ENCODE measurements around the gene RNF14. TPM values are rescaled to one million over a fixed set of nuclear protein-coding genes. Genes with fewer than 3 reads are reported as not detected.

Gene RNF14
- total RNA-seq, 1 experiment from 2014 or later, result 20.1 TPM

- H3K9me3 ChIP-seq (ENCODE audit: control insufficient read depth, low read depth, low read length), result no peaks in the 10 kb centered on the region
- no peak overlapping the region for H4K8ac ChIP-seq (replicated peaks; ENCODE audit: insufficient read length, low read depth, low read length)
- no peaks in the 10 kb centered on the region for H3K23me2 ChIP-seq (ENCODE audit: insufficient read length, low read depth, low read length, poor library complexity, severe bottlenecking)
- no peak overlapping the region for H2AFZ ChIP-seq (ENCODE audit: low read length)
- H2BK12ac ChIP-seq (ENCODE audit: insufficient read length, low read depth, low read length), result no peak overlapping the region
- H3K4me2 ChIP-seq (ENCODE audit: insufficient read depth, insufficient read length, low read length), result no peak overlapping the region
- H3K79me2 ChIP-seq (ENCODE audit: insufficient read depth, low read length), result no peaks in the 10 kb centered on the region
- no peak overlapping the region for H2AK5ac ChIP-seq (ENCODE audit: insufficient read length, low read length)
- Mint-ChIP-seq H3K27ac (no peak overlapping the region), H3K4me1 (peaks cover 19 to 26% of the 10 kb centered on the region in 2 experiments), H3K9me3 (no peaks in the 10 kb centered on the region; a peak in 1 of 5 replicates), H3K4me3 (no peak overlapping the region; a peak in 1 of 5 replicates), H3K27me3 (ENCODE audit: low read depth) (peaks cover 10% of the 10 kb centered on the region), H3K36me3 (ENCODE audit: insufficient read depth in 1 of 3, low read depth in 3 of 3) (no peaks in the 10 kb centered on the region)
- no peak overlapping the region for H2BK5ac ChIP-seq (ENCODE audit: insufficient read length, low read length)
- no peak overlapping the region for H3K56ac ChIP-seq (ENCODE audit: insufficient read length, low read depth, low read length)
- no peak for TF ChIP-seq CTCF (conservative IDR thresholded peaks at IDR 0.05)
- no peak overlapping the region for H2BK15ac ChIP-seq (ENCODE audit: low read depth, low read length)
- no peak overlapping the region for H4K91ac ChIP-seq (ENCODE audit: insufficient read length, low read depth, low read length)
- no peaks in the 10 kb centered on the region; the same call in 1 of the 2 replicates for H3K4me1 ChIP-seq (ENCODE audit: insufficient read depth, low read length)
- no peak overlapping the region for H3K18ac ChIP-seq (ENCODE audit: insufficient read length, low read depth, low read length)
- WGBS (ENCODE audit: extremely low coverage, insufficient read length, low lambda C conversion rate), result no CpG with 5 or more reads among the region's 2 CpGs
- H3K9ac ChIP-seq (ENCODE audit: extremely low read depth, insufficient read length, low read length), result no peak overlapping the region
- H3K79me1 ChIP-seq (ENCODE audit: insufficient read depth, low read depth, low read length, poor library complexity, severe bottlenecking), result no peaks in the 10 kb centered on the region
- H2BK20ac ChIP-seq (ENCODE audit: low read depth, low read length, poor library complexity, severe bottlenecking), result no peak overlapping the region
- no peak for DNase-seq
- no peaks in the 10 kb centered on the region for H3K27me3 ChIP-seq (ENCODE audit: insufficient read depth, low read length)
- no peak overlapping the region for H3K4ac ChIP-seq (ENCODE audit: low read depth, low read length)
- no peak overlapping the region for H3T11ph ChIP-seq (ENCODE audit: low read length)
- H3K27ac ChIP-seq (ENCODE audit: insufficient read length, low read depth, low read length), result no peak overlapping the region
- no peak overlapping the region for H2BK120ac ChIP-seq (ENCODE audit: low read depth, low read length, poor library complexity, severe bottlenecking)
- H3K23ac ChIP-seq (ENCODE audit: insufficient read length, low read depth, low read length), result no peak overlapping the region
- no peak overlapping the region for H3K14ac ChIP-seq (ENCODE audit: insufficient read depth, low read length)
- H4K20me1 ChIP-seq (ENCODE audit: control insufficient read depth, insufficient read depth, insufficient read length), result no peaks in the 10 kb centered on the region
- no peak overlapping the region for H4K5ac ChIP-seq (ENCODE audit: insufficient read length, low read depth, low read length)
Measured at GRCh38 chr5:141949511-141949910, 19.4 kb upstream of the RNF14 start.
